ENCODE results near the gene FOXN3. TPM values are rescaled to one million over a fixed set of nuclear protein-coding genes. Genes with fewer than 3 reads are reported as not detected.
"Not testable (repeated sequence)": the region's sequence is repeated elsewhere in the genome, so short reads cannot be mapped to it uniquely, and the experiment has no call there.

Gene FOXN3
- total RNA-seq, 1 experiment from 2014 or later = 45.8 TPM

DNA sequence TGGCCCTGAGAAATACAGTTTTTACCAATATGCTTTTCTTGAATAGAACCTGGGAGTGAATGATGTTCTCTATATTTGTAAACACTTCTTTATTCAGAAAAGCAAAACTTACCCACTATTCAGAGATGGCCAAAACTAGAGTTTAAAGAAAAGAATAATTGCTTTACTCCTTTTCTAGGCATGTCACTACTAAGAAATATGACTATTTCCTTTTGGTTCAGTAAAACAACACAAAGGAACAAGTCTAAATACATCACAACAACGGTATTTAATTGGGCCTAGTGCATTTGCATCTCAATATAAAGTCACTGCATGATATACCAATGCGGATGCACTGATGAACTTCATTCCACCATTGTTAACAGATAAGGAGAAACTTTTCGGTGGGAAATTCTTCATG is 207.5 kb downstream of the FOXN3 start:
- no peak overlapping the region for H3K4me3 ChIP-seq
- no peak for DNase-seq
- H3K36me3 ChIP-seq = no peaks in the 10 kb centered on the region; the same call in 1 of the 2 replicates
- H3K4me1 ChIP-seq = peaks cover 8% of the 10 kb centered on the region
- H3K9me3 ChIP-seq (replicated peaks) = no peaks in the 10 kb centered on the region
- H3K27me3 ChIP-seq = no peaks in the 10 kb centered on the region
- no peak overlapping the region for H3K27ac ChIP-seq

DNA sequence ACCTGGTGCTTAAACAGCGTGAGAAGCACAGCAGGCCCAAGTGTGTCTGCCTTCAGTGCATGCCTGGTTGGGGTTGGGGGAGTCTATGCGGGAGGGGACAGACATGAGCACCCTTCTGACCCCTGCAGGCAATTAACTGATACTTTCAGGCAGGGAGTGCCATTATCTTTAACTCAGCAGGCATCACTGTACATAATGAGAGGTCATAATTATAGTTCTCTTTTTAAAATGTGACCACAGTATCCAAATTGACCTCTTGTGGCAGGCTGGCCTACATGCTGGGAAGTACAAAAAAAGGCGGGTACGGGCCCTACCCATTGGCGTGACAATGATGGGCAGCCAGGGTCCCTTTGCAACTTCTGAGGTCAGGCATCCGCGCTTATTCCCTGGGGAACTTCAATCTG is 209.1 kb downstream of the FOXN3 start:
- Histone ChIP-seq H3K27ac (no peak overlapping the region), H3K27me3 (no peaks in the 10 kb centered on the region), H3K4me3 (no peak overlapping the region), H3K4me1 (no peaks in the 10 kb centered on the region), H3K36me3 (no peaks in the 10 kb centered on the region; the same call in 1 of the 2 replicates), H3K9me3 (replicated peaks) (no peaks in the 10 kb centered on the region)
- no peak for DNase-seq

DNA sequence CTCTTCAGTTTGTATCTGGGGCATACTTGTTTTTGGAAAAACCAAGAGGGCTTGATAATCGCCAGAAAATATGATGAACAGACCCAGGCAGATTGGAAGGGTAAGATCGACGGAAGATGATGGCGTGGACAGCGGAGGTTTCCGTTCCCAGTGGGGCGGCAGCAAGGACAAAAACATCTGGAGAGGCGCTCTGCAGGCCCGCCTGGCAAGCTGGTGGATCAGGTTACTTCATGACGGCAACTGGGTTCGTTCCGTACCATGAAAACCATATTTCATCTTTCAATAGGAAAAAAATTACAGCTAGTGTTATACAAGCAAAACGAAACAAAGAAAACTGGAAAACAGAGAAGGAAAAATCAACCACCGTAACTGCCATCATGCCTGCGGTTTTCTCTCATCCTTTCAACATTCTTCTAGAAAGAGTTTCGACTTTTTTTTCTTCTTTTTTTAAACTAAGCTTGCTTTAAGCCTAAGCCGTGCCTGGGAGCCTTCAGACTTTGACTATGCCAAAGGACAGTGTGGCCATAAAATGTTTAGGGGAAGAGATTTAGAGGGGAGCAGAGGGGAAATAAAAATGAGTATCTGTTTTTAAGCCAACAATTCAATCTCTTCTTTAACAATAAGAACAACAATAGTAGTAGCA is 210.5 kb downstream of the FOXN3 start:
- Histone ChIP-seq H3K36me3 (no peaks in the 10 kb centered on the region; the same call in 1 of the 2 replicates), H3K27me3 (no peaks in the 10 kb centered on the region), H3K4me3 (no peak overlapping the region), H3K4me1 (peaks cover 8% of the 10 kb centered on the region), H3K9me3 (replicated peaks) (no peaks in the 10 kb centered on the region), H3K27ac (no peak overlapping the region)
- DNase-seq = no peak

DNA sequence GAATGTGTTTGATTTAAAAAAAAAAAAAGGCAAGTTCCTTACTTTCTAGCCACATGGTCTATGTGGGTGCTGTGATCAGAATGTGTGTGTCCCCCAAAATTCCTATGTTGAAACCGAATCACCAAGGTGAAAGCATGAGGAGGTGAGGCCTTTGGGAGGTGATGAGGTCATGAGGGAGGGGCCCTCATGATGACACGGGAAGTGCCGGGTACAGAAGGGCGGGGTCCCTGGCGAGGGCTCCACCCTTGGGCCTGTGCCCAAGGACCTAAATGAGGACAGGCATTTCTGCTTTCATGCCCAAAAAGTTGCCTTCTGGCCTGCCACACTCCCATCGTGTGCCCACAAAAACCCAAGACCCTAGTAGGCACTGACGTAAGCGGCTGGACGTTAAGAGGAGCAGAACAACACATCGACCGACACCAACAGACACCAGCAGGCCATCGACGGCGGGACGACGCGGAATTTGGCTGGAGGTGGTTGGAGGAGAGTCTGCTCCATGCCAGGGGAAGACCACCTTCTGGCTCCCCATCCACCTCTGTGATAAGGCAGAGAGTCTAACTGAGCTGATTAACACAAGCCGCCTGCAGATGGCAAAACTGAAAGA is 211.8 kb downstream of the FOXN3 start:
- no peaks in the 10 kb centered on the region for H3K27me3 ChIP-seq
- peaks cover 8% of the 10 kb centered on the region for H3K4me1 ChIP-seq
- no peaks in the 10 kb centered on the region for H3K9me3 ChIP-seq (replicated peaks)
- no peak overlapping the region for H3K27ac ChIP-seq
- no peak for DNase-seq
- no peaks in the 10 kb centered on the region; the same call in 1 of the 2 replicates for H3K36me3 ChIP-seq
- no peak overlapping the region for H3K4me3 ChIP-seq

DNA sequence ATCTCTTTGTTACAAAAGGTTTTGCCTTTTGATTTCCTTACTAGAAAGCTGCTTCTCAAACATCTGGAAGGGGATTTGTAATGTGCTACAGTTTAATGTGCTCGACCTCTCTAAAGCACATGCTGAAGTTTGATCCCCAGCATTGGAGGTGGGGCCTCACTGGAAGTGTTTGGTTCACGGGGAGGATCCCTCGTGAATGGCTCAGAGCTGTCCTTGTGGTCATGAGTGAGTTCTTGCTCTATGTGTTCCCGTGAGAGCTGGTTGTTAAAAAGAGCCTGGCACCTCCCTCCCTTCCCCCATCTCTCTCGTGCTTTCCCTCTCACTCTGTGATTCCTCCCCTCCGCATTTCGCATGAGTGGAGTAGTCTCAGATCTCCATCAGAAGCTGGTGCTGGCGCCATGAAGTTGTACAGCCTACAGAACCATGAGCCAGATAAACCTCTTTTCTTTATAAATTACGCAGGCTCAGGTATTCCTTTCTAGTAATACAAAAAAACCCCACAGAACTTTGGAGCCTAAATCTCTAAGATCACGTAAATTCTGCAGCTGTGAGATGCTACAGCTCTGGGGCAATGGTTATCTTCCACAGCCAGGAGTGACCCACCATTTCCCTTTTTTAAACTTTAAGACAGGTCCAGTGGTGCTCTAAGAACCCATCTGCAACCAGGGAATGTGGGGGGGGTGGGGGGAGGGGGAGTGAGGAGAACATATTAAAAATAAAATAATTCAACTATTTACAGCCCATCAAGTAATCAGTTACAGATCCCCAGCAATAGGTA is 214.4 kb downstream of the FOXN3 start:
- DNase-seq = peak in 1 of 2 experiments; percentile 17
- no peak overlapping the region for H3K4me3 ChIP-seq
- no peaks in the 10 kb centered on the region; the same call in 1 of the 2 replicates for H3K36me3 ChIP-seq
- H3K4me1 ChIP-seq = peaks cover 25% of the 10 kb centered on the region
- H3K27me3 ChIP-seq = no peaks in the 10 kb centered on the region
- no peak overlapping the region for H3K27ac ChIP-seq
- H3K9me3 ChIP-seq (replicated peaks) = no peaks in the 10 kb centered on the region

DNA sequence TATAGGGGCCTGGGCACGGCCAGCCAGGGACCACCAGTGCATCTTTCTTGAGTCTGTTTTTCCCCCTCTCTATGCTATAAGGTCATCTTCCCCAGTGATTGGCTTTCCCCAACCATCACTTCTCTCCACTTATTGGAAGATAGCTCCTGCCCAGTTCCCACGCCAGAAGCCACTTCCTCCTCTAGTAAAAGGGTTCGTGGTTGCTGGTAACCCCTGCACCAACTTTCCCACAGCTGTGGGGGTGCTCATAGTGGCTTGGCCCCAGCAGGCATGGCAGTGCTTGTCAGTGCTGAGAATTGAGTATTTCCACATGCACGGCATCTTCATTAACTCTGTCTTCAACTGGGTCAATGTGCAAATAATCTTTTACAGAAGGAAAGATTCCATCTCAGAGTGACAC is 215.4 kb downstream of the FOXN3 start:
- Histone ChIP-seq H3K36me3 (no peaks in the 10 kb centered on the region; the same call in 1 of the 2 replicates), H3K27me3 (no peaks in the 10 kb centered on the region), H3K9me3 (replicated peaks) (no peaks in the 10 kb centered on the region), H3K4me3 (no peak overlapping the region), H3K4me1 (peaks cover 25% of the 10 kb centered on the region), H3K27ac (no peak overlapping the region)
- DNase-seq = peak; percentile 23 to 60

DNA sequence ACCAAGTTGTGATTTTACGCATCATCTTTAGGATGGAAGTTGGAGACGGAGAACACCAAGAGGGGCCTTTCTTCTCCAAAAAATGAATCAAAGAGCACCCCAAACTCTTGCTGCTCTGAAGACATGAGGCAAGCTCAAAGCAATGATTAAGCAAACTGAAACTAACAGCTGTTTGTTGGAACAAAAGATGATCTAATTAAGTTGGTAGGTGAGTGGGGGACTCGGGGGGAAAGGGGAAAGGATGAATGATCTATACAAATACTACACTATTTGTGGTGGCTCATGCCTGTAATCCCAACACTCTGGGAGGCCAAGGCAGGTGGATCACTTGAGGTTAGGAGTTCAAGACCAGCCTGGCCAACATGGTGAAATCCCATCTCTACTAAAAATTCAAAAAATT is 217.7 kb downstream of the FOXN3 start:
- H3K36me3 ChIP-seq; H3K9me3 ChIP-seq (replicated peaks); H3K27me3 ChIP-seq: not testable (repeated sequence)
- peaks cover 25% of the 10 kb centered on the region for H3K4me1 ChIP-seq
- H3K4me3 ChIP-seq = peak overlapping the region; percentile 37
- H3K27ac ChIP-seq = peak overlapping the region; percentile 98
- DNase-seq = peak; percentile 56 to 76

DNA sequence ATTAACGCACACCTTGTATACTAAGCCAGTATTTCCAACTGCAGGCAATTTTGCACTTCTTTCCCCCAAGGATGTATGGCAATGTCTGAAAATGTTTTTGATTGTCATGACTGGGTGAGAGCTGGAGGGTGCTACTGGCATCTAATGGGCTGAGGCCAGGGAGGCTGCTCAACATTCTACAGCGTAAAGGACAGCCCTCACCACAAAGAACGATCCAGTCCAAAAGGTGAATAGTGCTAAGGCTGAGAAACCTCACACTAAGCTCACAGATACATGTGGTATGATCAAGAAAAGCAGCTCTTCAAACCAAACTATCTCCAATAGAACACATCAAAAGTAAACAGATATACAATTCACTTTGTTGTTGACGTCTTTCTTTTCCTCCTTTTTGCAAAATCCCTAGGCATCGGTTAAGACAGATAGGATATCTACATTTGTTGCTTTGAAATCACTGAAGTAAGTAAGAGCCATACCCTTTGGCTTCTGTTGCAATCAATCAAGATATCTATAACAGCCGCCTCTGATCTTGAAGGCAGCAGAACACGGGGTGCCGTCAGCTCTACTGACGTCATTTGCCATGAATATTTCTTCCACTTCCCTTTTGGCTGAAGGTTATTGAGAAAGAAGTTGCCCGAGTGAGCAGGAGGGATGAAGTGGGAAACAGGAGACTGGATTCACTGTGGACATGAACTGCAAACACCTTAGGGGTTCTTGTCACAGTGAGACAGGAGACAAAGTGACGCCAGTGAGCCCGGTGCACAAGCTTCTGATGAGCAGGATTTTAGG is 218.3 kb downstream of the FOXN3 start:
- Histone ChIP-seq H3K4me1 (peaks cover 25% of the 10 kb centered on the region), H3K4me3 (peak overlapping the region; percentile 37), H3K27me3 (no peaks in the 10 kb centered on the region), H3K36me3 (no peaks in the 10 kb centered on the region), H3K9me3 (replicated peaks) (no peaks in the 10 kb centered on the region), H3K27ac (peak overlapping the region; percentile 98)
- peak; percentile 80 to 93 for DNase-seq

DNA sequence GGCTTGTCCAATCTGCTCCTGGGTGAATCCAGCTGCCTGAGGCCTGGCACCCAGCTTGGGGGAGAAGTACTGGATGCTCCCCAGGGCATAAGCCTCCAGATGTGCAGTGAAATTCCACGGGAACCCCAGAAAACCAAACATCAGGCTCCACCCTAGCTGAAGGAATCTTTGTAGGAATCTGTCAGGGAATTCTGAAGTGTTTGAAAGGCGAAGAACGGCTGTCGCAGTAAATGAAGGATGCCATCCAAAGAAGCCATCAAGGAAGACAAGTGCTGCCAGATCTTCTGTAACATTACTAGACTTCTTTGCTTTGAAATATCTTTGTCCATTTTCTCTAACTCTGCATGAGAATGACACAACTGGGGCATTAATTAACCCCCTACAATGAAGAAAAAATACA is 219.4 kb downstream of the FOXN3 start:
- H3K4me3 ChIP-seq = no peak overlapping the region
- H3K36me3 ChIP-seq = no peaks in the 10 kb centered on the region
- H3K9me3 ChIP-seq (replicated peaks) = no peaks in the 10 kb centered on the region
- H3K27ac ChIP-seq = no peak overlapping the region
- peaks cover 25% of the 10 kb centered on the region for H3K4me1 ChIP-seq
- no peak for DNase-seq
- H3K27me3 ChIP-seq = no peaks in the 10 kb centered on the region

DNA sequence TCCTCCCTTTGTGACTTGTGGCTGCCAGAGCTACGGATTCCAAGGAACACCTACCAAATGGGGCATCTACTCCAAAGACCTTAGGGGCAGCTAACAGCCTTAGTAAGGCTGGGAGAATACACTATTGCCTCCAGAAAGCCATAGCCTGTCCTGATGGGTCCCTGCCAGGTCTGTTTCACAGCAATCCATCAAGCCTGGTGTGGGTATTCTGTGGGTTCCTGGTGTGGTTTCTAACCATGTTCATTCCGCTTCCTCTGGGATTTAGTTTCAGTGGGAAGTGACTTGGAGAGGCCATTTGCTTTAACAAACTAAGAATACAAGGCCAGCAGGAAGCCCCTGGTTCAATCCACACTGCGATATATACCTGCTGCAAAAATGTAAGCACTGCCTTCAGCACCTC is 220.5 kb downstream of the FOXN3 start:
- Histone ChIP-seq H3K36me3 (no peaks in the 10 kb centered on the region), H3K4me1 (peaks cover 19% of the 10 kb centered on the region), H3K27ac (no peak overlapping the region), H3K9me3 (replicated peaks) (no peaks in the 10 kb centered on the region), H3K27me3 (no peaks in the 10 kb centered on the region), H3K4me3 (no peak overlapping the region)
- DNase-seq = peak in 1 of 2 experiments; percentile 11

DNA sequence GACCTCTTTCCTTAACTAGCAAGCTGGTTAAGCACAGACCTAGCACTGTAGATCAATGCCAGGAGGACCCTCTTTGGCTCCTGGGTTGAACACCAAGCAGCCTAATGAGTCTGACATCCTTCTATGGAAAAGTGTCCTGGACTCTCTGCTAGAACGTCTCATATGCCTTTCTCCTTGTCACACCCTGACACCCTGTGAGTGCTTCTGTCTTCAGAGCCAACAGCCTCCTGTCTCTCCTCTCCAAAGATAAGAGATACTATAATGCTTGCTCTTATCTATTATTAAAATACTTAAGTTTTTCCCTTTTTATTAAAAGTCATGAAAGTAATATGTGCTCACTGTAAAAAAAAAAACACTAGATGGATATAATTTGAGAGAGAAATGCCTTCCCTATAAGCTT is 222.7 kb downstream of the FOXN3 start:
- Histone ChIP-seq H3K4me3 (no peak overlapping the region), H3K36me3 (peaks cover 3% of the 10 kb centered on the region)
- DNase-seq = no peak

DNA sequence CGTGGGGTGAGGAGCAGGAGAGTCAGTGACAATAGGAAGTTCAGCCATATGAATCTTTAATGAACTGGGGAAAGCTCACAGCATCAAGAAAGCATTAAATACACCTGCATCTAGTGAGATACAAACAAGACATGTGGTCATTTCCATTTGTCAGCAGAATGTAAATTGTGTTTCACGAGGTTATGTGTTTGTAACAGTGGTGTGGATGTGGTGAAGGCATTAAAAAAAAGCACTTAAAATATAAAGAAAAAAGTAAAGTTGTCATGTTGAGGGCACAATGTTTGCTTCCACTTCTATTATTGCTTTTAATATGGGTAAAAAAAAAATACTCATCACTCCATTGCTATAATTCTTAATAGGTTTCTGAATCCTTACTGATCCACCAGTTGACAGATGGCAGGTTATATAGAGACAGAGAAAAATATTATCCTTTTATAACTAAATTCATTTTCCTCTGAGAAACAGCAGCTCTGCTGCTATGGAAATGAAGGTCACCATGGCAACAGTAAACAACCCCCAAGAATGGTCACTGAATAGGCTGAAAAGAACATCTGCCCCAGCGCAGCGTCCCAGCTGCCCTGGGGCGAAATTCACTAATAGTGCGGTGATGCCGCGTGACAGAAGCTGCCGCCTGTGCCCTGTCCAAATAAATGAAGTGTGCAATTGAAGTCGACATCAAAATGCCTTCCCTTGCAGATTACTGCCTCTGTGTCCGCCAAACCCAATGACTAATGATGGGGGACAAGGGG is 226.1 kb downstream of the FOXN3 start:
- Histone ChIP-seq H3K4me1 (peaks cover 8% of the 10 kb centered on the region), H3K27me3 (no peaks in the 10 kb centered on the region), H3K9me3 (replicated peaks) (no peaks in the 10 kb centered on the region), H3K36me3 (peaks cover 4% of the 10 kb centered on the region), H3K4me3 (peak overlapping the region; percentile 10), H3K27ac (peak overlapping the region; percentile 49)
- DNase-seq = peak; percentile 89 to 95

More for the DNA sequence above, 222.7 kb downstream of the FOXN3 start:
- H3K4me1 ChIP-seq = peaks cover 20% of the 10 kb centered on the region
- H3K27me3 ChIP-seq = no peaks in the 10 kb centered on the region
- no peaks in the 10 kb centered on the region for H3K9me3 ChIP-seq (replicated peaks)
- no peak overlapping the region for H3K27ac ChIP-seq

DNA sequence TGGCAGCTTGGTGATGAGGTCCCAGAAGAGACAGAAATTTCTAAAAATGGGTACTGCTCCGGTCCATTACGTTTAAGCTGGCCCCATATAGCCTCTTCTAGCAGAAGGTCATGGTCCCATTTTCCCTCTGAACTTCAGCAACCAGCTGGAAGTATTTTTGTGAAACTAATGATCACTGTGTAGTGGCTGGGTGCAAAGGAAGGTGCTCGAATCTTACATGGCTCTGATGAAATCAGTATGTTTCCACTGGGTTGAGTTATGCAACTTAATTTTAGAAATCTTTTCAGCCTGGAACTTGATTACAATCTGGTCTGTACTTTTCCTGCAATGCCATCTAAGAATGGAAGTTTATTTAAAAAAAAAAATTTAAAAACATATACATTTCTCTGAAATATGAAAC is 228.5 kb downstream of the FOXN3 start:
- Histone ChIP-seq H3K27me3 (no peaks in the 10 kb centered on the region), H3K9me3 (replicated peaks) (no peaks in the 10 kb centered on the region), H3K27ac (no peak overlapping the region), H3K4me3 (no peak overlapping the region), H3K4me1 (peaks cover 8% of the 10 kb centered on the region), H3K36me3 (peaks cover 4% of the 10 kb centered on the region)
- no peak for DNase-seq

DNA sequence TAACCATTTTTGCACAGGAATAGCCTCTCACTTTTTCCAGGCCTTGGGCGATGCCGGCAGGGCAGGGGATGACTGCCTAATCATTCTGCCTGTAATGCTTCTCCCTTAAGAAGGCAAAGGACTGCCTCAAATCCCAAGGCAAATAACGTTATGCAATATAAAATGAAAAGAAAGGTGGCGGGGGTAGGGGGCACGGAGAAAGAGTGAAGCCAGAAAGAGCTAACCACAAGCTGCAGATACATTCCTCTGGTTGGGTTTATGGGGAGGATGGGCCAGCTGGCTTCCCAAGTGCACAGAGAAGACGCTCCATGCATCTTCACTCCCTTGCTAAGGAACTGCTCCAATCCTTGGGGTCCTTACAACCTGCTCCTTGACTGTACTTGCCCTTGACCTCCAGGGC is 229.5 kb downstream of the FOXN3 start:
- H3K9me3 ChIP-seq (replicated peaks) = no peaks in the 10 kb centered on the region
- no peak overlapping the region for H3K27ac ChIP-seq
- no peak overlapping the region for H3K4me3 ChIP-seq
- no peak for DNase-seq
- no peaks in the 10 kb centered on the region for H3K27me3 ChIP-seq
- H3K4me1 ChIP-seq = peaks cover 8% of the 10 kb centered on the region
- H3K36me3 ChIP-seq = peaks cover 4% of the 10 kb centered on the region

Data from SJCRH30 (cell line).